HCT116 (cell line): Measurements from ENCODE around the gene IGSF9. TPM values are rescaled to one million over a fixed set of nuclear protein-coding genes. Genes with fewer than 3 reads are reported as not detected.

Source experiments
- ATAC-seq: fragments of 200-7000 bp; cut with Tn5 transposase; 2 replicates; pipeline ENCODE4 v1.9.1; 2020; ENCODE audit warnings: mild to moderate bottlenecking, moderate library complexity
- BruUV-seq: library from RNA; stranded (reverse); fragments of 400-500 nt; replicated peaks from 2 replicates; lab custom pipeline; 2021; lab: Mats Ljungman, UMichigan
- CTCF ChIA-PET: fragments of 300-600 bp; sonication (Branson Sonifier 250); formaldehyde crosslinking; loops from one replicate; lab custom pipeline; 2021; ENCODE audit warnings: antibody characterized with exemption; lab: Charles Lee
- POLR2A ChIA-PET: fragments of 300-600, 350-600 bp; sonication (Branson Sonifier 250); formaldehyde crosslinking; loops from one replicate; lab custom pipeline; 2021; ENCODE audit warnings: antibody characterized with exemption; lab: Charles Lee
- RAD21 ChIA-PET, 2 experiments: fragments of 300-600 bp; sonication (Branson Sonifier 250); formaldehyde crosslinking; loops; one replicate each; lab custom pipeline; 2023; ENCODE audit warnings: low total read pairs in 2 of 2; ENCODE audit not compliant: uncharacterized antibody in 2 of 2, unreplicated experiment in 2 of 2, low non-redundant PET in 1 of 2; lab: Charles Lee
- DNase-seq: peaks from one replicate; pipeline ENCODE4 v3.0.0-alpha.2; 2010; ENCODE audit warnings: low read depth, low spot score
- H2AFZ ChIP-seq: fragments of 200-600 bp; shearing (Covaris generic), sonication (generic); 2 replicates; pipeline ENCODE4 v1.6.1; 2017; ENCODE audit warnings: low read depth, mixed run types, mixed read lengths, antibody characterized with exemption, low read length; ENCODE audit not compliant: poor library complexity, severe bottlenecking
- H3K27ac ChIP-seq: 2 replicates; pipeline ENCODE4 v1.5.1; 2012; ENCODE audit warnings: low read depth, low read length
- H3K27me3 ChIP-seq: fragments of 200-600 bp; sonication (generic); 2 replicates; pipeline ENCODE4 v1.6.1; 2016; ENCODE audit warnings: mixed run types, low read length, mixed read lengths; ENCODE audit not compliant: insufficient read depth
- H3K36me3 ChIP-seq, 2 experiments: fragments of 200-500 bp in 1 of 2; fragments of 200-600 bp in 1 of 2; sonication (Bioruptor generic) in 1 of 2; sonication (generic) in 1 of 2; 2 replicates each; pipeline versions ENCODE4 v1.5.1 to v1.6.1; 2014 to 2016; ENCODE audit warnings: low read length in 2 of 2, inconsistent platforms in 1 of 2, mixed read lengths in 1 of 2, mixed run types in 1 of 2; ENCODE audit not compliant: insufficient read depth in 2 of 2, control insufficient read depth in 1 of 2
- H3K4me1 ChIP-seq, 2 experiments: fragments of 200-600 bp in 1 of 2; sonication (generic) in 1 of 2; 2 replicates each; pipeline versions ENCODE4 v1.5.1 to v1.6.1; 2012 to 2017; ENCODE audit warnings: low read length in 2 of 2, inconsistent platforms in 1 of 2, mild to moderate bottlenecking in 1 of 2, mixed read lengths in 1 of 2, mixed run types in 1 of 2, moderate library complexity in 1 of 2; ENCODE audit not compliant: insufficient read depth in 2 of 2, control insufficient read depth in 1 of 2
- H3K4me2 ChIP-seq: fragments of 200-600 bp; sonication (generic); 2 replicates; pipeline ENCODE4 v1.6.1; 2017; ENCODE audit warnings: mixed run types, low read length, mixed read lengths
- H3K4me3 ChIP-seq, 2 experiments: fragments of 200-600 bp in 1 of 2; sonication (generic) in 1 of 2; replicated peaks in 1 of 2; 2 replicates each; pipeline ENCODE4 v1.5.1; 2011 to 2016; ENCODE audit warnings: low read length in 2 of 2, control low read depth in 1 of 2, low read depth in 1 of 2, mild to moderate bottlenecking in 1 of 2, mixed read lengths in 1 of 2, mixed run types in 1 of 2
- H3K79me2 ChIP-seq: fragments of 200-600 bp; sonication (generic); 2 replicates; pipeline ENCODE4 v1.6.1; 2017; ENCODE audit warnings: mild to moderate bottlenecking, mixed run types, low read length, moderate library complexity, mixed read lengths; ENCODE audit not compliant: insufficient read depth
- H3K9ac ChIP-seq: fragments of 200-600 bp; sonication (generic); 2 replicates; pipeline ENCODE4 v1.6.1; 2016; ENCODE audit warnings: low read length, mixed read lengths
- H3K9me2 ChIP-seq: fragments of 200-600 bp; sonication (generic), shearing (Covaris generic); 2 replicates; pipeline ENCODE4 v1.6.1; 2017; ENCODE audit warnings: mixed run types, mild to moderate bottlenecking, moderate library complexity; ENCODE audit not compliant: insufficient read depth
- H3K9me3 ChIP-seq, 2 experiments: fragments of 200-500 bp in 1 of 2; fragments of 200-600 bp in 1 of 2; sonication (Bioruptor generic) in 1 of 2; sonication (generic) in 1 of 2; 2 replicates each; pipeline ENCODE4 v1.6.1; 2014 to 2017; ENCODE audit warnings: low read length in 2 of 2, mixed read lengths in 2 of 2, inconsistent platforms in 1 of 2, low read depth in 1 of 2, mild to moderate bottlenecking in 1 of 2, mixed run types in 1 of 2, moderate library complexity in 1 of 2; ENCODE audit not compliant: control insufficient read depth in 1 of 2, insufficient read depth in 1 of 2
- H4K20me1 ChIP-seq: fragments of 200-600 bp; sonication (generic), shearing (Covaris generic); 2 replicates; pipeline ENCODE4 v1.6.1; 2017; ENCODE audit warnings: mixed run types, mild to moderate bottlenecking, moderate library complexity; ENCODE audit not compliant: insufficient read depth
- ATF3 ChIP-seq: IDR thresholded peaks from 2 replicates; pipeline ENCODE4 v1.6.1; 2012
- EGR1 ChIP-seq: IDR thresholded peaks from 2 replicates; pipeline ENCODE4 v1.6.1; 2012; ENCODE audit warnings: low read depth
- EZH2phosphoT487 ChIP-seq: fragments of 200-600 bp; IDR thresholded peaks from 2 replicates; pipeline ENCODE4 v1.6.1; 2018; ENCODE audit warnings: antibody characterized with exemption, borderline replicate concordance
- FOSL1 ChIP-seq: IDR thresholded peaks from 2 replicates; pipeline ENCODE4 v1.6.1; 2012; ENCODE audit warnings: low read depth
- JUND ChIP-seq: IDR thresholded peaks from 2 replicates; pipeline ENCODE4 v1.6.1; 2012
- MAX ChIP-seq: IDR thresholded peaks from 2 replicates; pipeline ENCODE4 v1.6.1; 2012
- POLR2A ChIP-seq: IDR thresholded peaks from 2 replicates; pipeline ENCODE4 v1.7.0; 2011; ENCODE audit warnings: borderline replicate concordance; ENCODE audit not compliant: insufficient read depth, insufficient read length; ENCODE audit errors: extremely low read depth
- RAD21 ChIP-seq: IDR thresholded peaks from 2 replicates; pipeline ENCODE4 v1.6.1; 2012; ENCODE audit warnings: low read depth, mild to moderate bottlenecking
- SIN3A ChIP-seq: IDR thresholded peaks from 2 replicates; pipeline ENCODE4 v1.6.1; 2012; ENCODE audit warnings: low read depth
- SP1 ChIP-seq: IDR thresholded peaks from 2 replicates; pipeline ENCODE4 v1.6.1; 2012; ENCODE audit warnings: low read depth
- ZNF274 ChIP-seq: fragments of 200-500 bp; sonication (Bioruptor generic); IDR thresholded peaks from 2 replicates; pipeline ENCODE4 v1.6.1; 2014; ENCODE audit warnings: mild to moderate bottlenecking, low read depth, low read length, inconsistent platforms
- intact Hi-C: fragments of 100-400 bp; cut with micrococcal nuclease; formaldehyde crosslinking; loops from 2 replicates; pipeline ENCODE4 v1.10.0; 2022
- total RNA-seq: library from RNA; stranded (reverse); gene quantifications from one replicate; pipeline ENCODE4 v1.2.1, GENCODE V29; 2021; ENCODE audit not compliant: unreplicated experiment

Gene IGSF9
- total RNA-seq, 1 experiment from 2014 or later, result 10.3 TPM

- no peak for TF ChIP-seq POLR2A
- TF ChIP-seq SIN3A, result no peak
- no peak for TF ChIP-seq ATF3
- no peak for TF ChIP-seq SP1
- no peak for TF ChIP-seq ZNF274
- no peak for TF ChIP-seq EGR1
- no peak for TF ChIP-seq RAD21
These were observed 49.5 kb upstream of the IGSF9 start (continued) for GRCh38 chr1:159994896-159995295.

- H2AFZ ChIP-seq, result no peak overlapping the region
- H3K27ac ChIP-seq, result no peak overlapping the region
- ChIA-PET RAD21 (no interaction called here), POLR2A (no interaction called here), CTCF (interaction anchor here (1.3 to 2.1 kb wide), 2 partner anchors 11 to 13 kb away, joined by 4 to 10 read pairs; no protein-coding TSS in a partner anchor)
- no peak overlapping the region for H3K4me2 ChIP-seq
- peaks cover 2% of the 10 kb centered on the region; the same call in 1 of the 2 replicates for H3K9me2 ChIP-seq
- no TSS peak for BruUV-seq
- intact Hi-C loops, result no loop called here
- TF ChIP-seq SIN3A (no peak), MAX (no peak), RAD21 (no peak), EZH2phosphoT487 (no peak), JUND (no peak), ZNF274 (no peak), FOSL1 (no peak)
- peaks cover 0 to 13% of the 10 kb centered on the region in 2 experiments; a peak in 2 of 4 replicates for H3K4me1 ChIP-seq
- no peaks in the 10 kb centered on the region for H3K27me3 ChIP-seq
- no peaks in the 10 kb centered on the region for H3K36me3 ChIP-seq
- no peak overlapping the region for H3K9ac ChIP-seq
- H3K79me2 ChIP-seq, result no peaks in the 10 kb centered on the region
- H3K9me3 ChIP-seq, result no peaks in the 10 kb centered on the region
- ATAC-seq, result no peak
- no peak overlapping the region for H3K4me3 ChIP-seq
- H4K20me1 ChIP-seq, result no peaks in the 10 kb centered on the region
- no peak for DNase-seq
These were observed 48.5 kb upstream of the IGSF9 start for GRCh38 chr1:159993911-159994310.
